Liver (tissue), 9 donors: ENCODE measurements around the gene TRUB2. TPM values are rescaled to one million over a fixed set of nuclear protein-coding genes. Genes with fewer than 3 reads are reported as not detected.

Experiments
- DNase-seq: peaks from one replicate; pipeline ENCODE4 v3.0.0-alpha.2; 2017; ENCODE audit warnings: low spot score
- H3K27ac ChIP-seq, 2 donors: one replicate each; pipeline ENCODE4 v1.7.0; 2013; ENCODE audit warnings: inconsistent platforms in 2 of 2, low read length in 2 of 2, control low read depth in 1 of 2, low read depth in 1 of 2, mild to moderate bottlenecking in 1 of 2
- H3K27me3 ChIP-seq, 4 donors: one replicate each; pipeline versions ENCODE4 v1.6.1 to v1.7.0; 2013; ENCODE audit warnings: low read length in 3 of 4, inconsistent platforms in 1 of 4, mild to moderate bottlenecking in 1 of 4, moderate library complexity in 1 of 4; ENCODE audit not compliant: control insufficient read depth in 4 of 4, insufficient read depth in 4 of 4
- H3K36me3 ChIP-seq, 4 donors: one replicate each; pipeline versions ENCODE4 v1.6.1 to v1.7.0; 2013; ENCODE audit warnings: low read length in 3 of 4, mild to moderate bottlenecking in 3 of 4, low read depth in 1 of 4, moderate library complexity in 1 of 4; ENCODE audit not compliant: control insufficient read depth in 4 of 4, insufficient read depth in 3 of 4
- H3K4me1 ChIP-seq, 4 donors: one replicate each; pipeline versions ENCODE4 v1.6.1 to v1.7.0; 2013; ENCODE audit warnings: low read length in 3 of 4, mild to moderate bottlenecking in 3 of 4, moderate library complexity in 1 of 4; ENCODE audit not compliant: control insufficient read depth in 4 of 4, insufficient read depth in 4 of 4
- H3K4me3 ChIP-seq, 3 donors: one replicate each; pipeline versions ENCODE4 v1.6.1 to v1.7.0; 2013; ENCODE audit warnings: low read length in 3 of 3, control low read depth in 1 of 3, low read depth in 1 of 3, mild to moderate bottlenecking in 1 of 3
- H3K9ac ChIP-seq, 2 donors: one replicate each; pipeline ENCODE4 v1.7.0; 2013; ENCODE audit warnings: low read length in 2 of 2, mild to moderate bottlenecking in 2 of 2, moderate library complexity in 2 of 2, control low read depth in 1 of 2, low read depth in 1 of 2
- H3K9me3 ChIP-seq, 4 donors: one replicate each; pipeline versions ENCODE4 v1.6.1 to v1.7.0; 2013; ENCODE audit warnings: low read length in 3 of 4; ENCODE audit not compliant: control insufficient read depth in 4 of 4
- ATF3 ChIP-seq: IDR thresholded peaks from 2 replicates; pipeline ENCODE4 v1.6.1; 2016; ENCODE audit warnings: antibody characterized with exemption
- CTCF ChIP-seq: fragments of 150-350 bp; IDR thresholded peaks from 2 replicates; pipeline ENCODE4 v1.5.1; 2017; ENCODE audit warnings: improper control_type of control experiment, low read depth, low read length; ENCODE audit not compliant: missing input control
- EGR1 ChIP-seq, 2 donors: IDR thresholded peaks; 2 replicates each; pipeline ENCODE4 v1.6.1; 2016 to 2018; ENCODE audit warnings: antibody characterized with exemption in 2 of 2, low read depth in 2 of 2
- FOXA1 ChIP-seq: IDR thresholded peaks from 2 replicates; pipeline ENCODE4 v1.6.1; 2016; ENCODE audit warnings: antibody characterized with exemption
- FOXA2 ChIP-seq: IDR thresholded peaks from 2 replicates; pipeline ENCODE4 v1.6.1; 2016; ENCODE audit warnings: antibody characterized with exemption
- GABPA ChIP-seq, 2 donors: IDR thresholded peaks in 1 of 2; conservative IDR thresholded peaks in 1 of 2; 2 replicates each; pipeline ENCODE4 v1.6.1; 2016; ENCODE audit warnings: antibody characterized with exemption in 2 of 2, mild to moderate bottlenecking in 1 of 2, moderate library complexity in 1 of 2
- HNF4A ChIP-seq, 2 donors: conservative IDR thresholded peaks; 2 replicates each; pipeline ENCODE4 v1.6.1; 2016; ENCODE audit warnings: antibody characterized with exemption in 2 of 2, mild to moderate bottlenecking in 2 of 2
- HNF4G ChIP-seq: IDR thresholded peaks from 2 replicates; pipeline ENCODE4 v1.6.1; 2016; ENCODE audit warnings: antibody characterized with exemption
- JUND ChIP-seq, 2 donors: IDR thresholded peaks; 2 replicates each; pipeline ENCODE4 v1.6.1; 2016; ENCODE audit warnings: antibody characterized with exemption in 2 of 2
- MAX ChIP-seq: IDR thresholded peaks from 2 replicates; pipeline ENCODE4 v1.6.1; 2016; ENCODE audit warnings: antibody characterized with exemption
- NR2F2 ChIP-seq: IDR thresholded peaks from 2 replicates; pipeline ENCODE4 v1.6.1; 2016; ENCODE audit warnings: antibody characterized with exemption
- RAD21 ChIP-seq, 2 donors: IDR thresholded peaks; 2 replicates each; pipeline ENCODE4 v1.6.1; 2016; ENCODE audit warnings: antibody characterized with exemption in 2 of 2, mild to moderate bottlenecking in 2 of 2
- REST ChIP-seq: IDR thresholded peaks from 2 replicates; pipeline ENCODE4 v1.6.1; 2016; ENCODE audit warnings: antibody characterized with exemption, mild to moderate bottlenecking
- RXRA ChIP-seq, 2 donors: IDR thresholded peaks; 2 replicates each; pipeline ENCODE4 v1.6.1; 2017 to 2018; ENCODE audit warnings: antibody characterized with exemption in 2 of 2, mild to moderate bottlenecking in 1 of 2
- SP1 ChIP-seq: IDR thresholded peaks from 2 replicates; pipeline ENCODE4 v1.6.1; 2018; ENCODE audit warnings: antibody characterized with exemption, mild to moderate bottlenecking
- TAF1 ChIP-seq: conservative IDR thresholded peaks from 2 replicates; pipeline ENCODE4 v1.6.1; 2016; ENCODE audit warnings: antibody characterized with exemption, mild to moderate bottlenecking
- YY1 ChIP-seq: IDR thresholded peaks from 2 replicates; pipeline ENCODE4 v1.6.1; 2016; ENCODE audit warnings: antibody characterized with exemption, mild to moderate bottlenecking
- WGBS: extraction: QIAGEN DNeasy Blood & Tissue Kit; methylation state at CpG from one replicate; pipeline ENCODE4 v1.1.7; 2013; 5-methylcytosine and 5-hydroxymethylcytosine counted together
- polyA plus RNA-seq, 2 donors: library from polyadenylated mRNA; stranded (reverse) in 1 of 2; unstranded in 1 of 2; fragments of 200-250 nt in 1 of 2; fragments of >200 nt in 1 of 2; fragmentation: Nextera tagmentation in 1 of 2; extraction: Ambion mirVana in 1 of 2; gene quantifications; one replicate each; pipeline versions ENCODE4 v1.2.1 to v1.2.3, GENCODE V29; 2013 to 2015
- total RNA-seq, 2 donors: library from RNA; depleted of rRNA; stranded (reverse); fragments of >200 nt; gene quantifications; one replicate each; pipeline ENCODE4 v1.2.3, GENCODE V29; 2014
- donor health status: healthy.
- donor health status: healthy.
- donor health status: healthy.
- donor health status: healthy.
- donor health status: healthy.

TRUB2 gene
- total and polyA plus RNA-seq, 4 donors, result 12.7 to 35.8 (median 19.4) TPM

GRCh38 chr9:128323791-128324190 lies 1.5 kb upstream of the TRUB2 start:
- Histone ChIP-seq H3K9ac (peak overlapping the region in 1 of 2 donors; percentile 88), H3K4me3 (peak overlapping the region; percentile 69 to 89 (median 75)), H3K27ac (no peak overlapping the region), H3K4me1 (peaks cover 9 to 38% (median 31%) of the 10 kb centered on the region in 4 donors), H3K9me3 (no peaks in the 10 kb centered on the region), H3K36me3 (peaks cover 2 to 21% (median 7%) of the 10 kb centered on the region in 4 donors), H3K27me3 (no peaks in the 10 kb centered on the region)
- 84% methylated on average over 12 of the region's 12 CpGs for WGBS
- DNase-seq, result no peak
- TF ChIP-seq TAF1 (no peak), EGR1 (IDR thresholded peaks at IDR 0.05; ENCODE audit: low read depth in 2 of 2) (no peak), RXRA (IDR thresholded peaks at IDR 0.05) (no peak), FOXA1 (no peak), RAD21 (IDR thresholded peaks at IDR 0.05) (no peak), SP1 (no peak), MAX (no peak), JUND (IDR thresholded peaks at IDR 0.05) (no peak), REST (no peak), GABPA (IDR thresholded peaks at IDR 0.05 in 1 of 2, conservative IDR thresholded peaks at IDR 0.05 in 1 of 2) (no peak), HNF4G (no peak), ATF3 (no peak), FOXA2 (no peak), NR2F2 (no peak), YY1 (no peak), HNF4A (conservative IDR thresholded peaks at IDR 0.05) (no peak), CTCF (no peak)

- H3K36me3 ChIP-seq, result peaks cover 2 to 19% (median 4%) of the 10 kb centered on the region in 4 donors
- 26% methylated on average over 16 of the region's 16 CpGs for WGBS
- H3K4me3 ChIP-seq, result peak overlapping the region; percentile 69 to 89 (median 75)
- H3K4me1 ChIP-seq, result peaks cover 9 to 38% (median 31%) of the 10 kb centered on the region in 4 donors
- peak overlapping the region; percentile 87 to 93 for H3K27ac ChIP-seq
- H3K9me3 ChIP-seq, result no peaks in the 10 kb centered on the region
- H3K27me3 ChIP-seq, result no peaks in the 10 kb centered on the region
- TF ChIP-seq HNF4A (conservative IDR thresholded peaks at IDR 0.05) (no peak), EGR1 (IDR thresholded peaks at IDR 0.05; ENCODE audit: low read depth in 2 of 2) (no peak)
- no peak for DNase-seq
- H3K9ac ChIP-seq, result peak overlapping the region; percentile 21 to 88
Observed at GRCh38 chr9:128323212-128323730, 1.0 kb upstream of the TRUB2 start.
